Stimulated activated CD4-positive, alpha-beta T cell treated with anti-CD3 and anti-CD28 coated beads, Interleukin-4, amount 100 ng/mL, for 24 hours (primary cell): ENCODE measurements around the gene CCR5AS.
"Not testable (repeated sequence)": the region's sequence is repeated elsewhere in the genome, so short reads cannot be mapped to it uniquely, and the experiment has no call there.

Experiments
- DNase-seq: peaks from one replicate; pipeline ENCODE4 v3.0.0-alpha.2; 2020

Gene CCR5AS

GRCh38 chr3:46401579-46401978 is 5.3 kb downstream of the CCR5AS start:
- no peak for DNase-seq

- no peak for DNase-seq
Observed at GRCh38 chr3:46400846-46401245, 6.0 kb downstream of the CCR5AS start.

- DNase-seq: no peak
Observed at GRCh38 chr3:46400000-46400734, 6.7 kb downstream of the CCR5AS start.

- no peak for DNase-seq
Observed at GRCh38 chr3:46399557-46399956, 7.3 kb downstream of the CCR5AS start.

GRCh38 chr3:46399098-46399497 is 7.8 kb downstream of the CCR5AS start:
- DNase-seq: no peak

GRCh38 chr3:46398186-46398955 is 8.5 kb downstream of the CCR5AS start:
- no peak for DNase-seq

GRCh38 chr3:46397111-46397510 is 9.8 kb downstream of the CCR5AS start:
- DNase-seq: no peak

- no peak for DNase-seq
Observed at GRCh38 chr3:46395766-46396530, 10.9 kb downstream of the CCR5AS start.

GRCh38 chr3:46395210-46395661 is 11.6 kb downstream of the CCR5AS start:
- DNase-seq: no peak

GRCh38 chr3:46393554-46394434 is 13.1 kb downstream of the CCR5AS start:
- DNase-seq: no peak

- DNase-seq: no peak
Observed at GRCh38 chr3:46393011-46393410, 13.9 kb downstream of the CCR5AS start.

- DNase-seq: not testable (repeated sequence)
Observed at GRCh38 chr3:46391526-46391925, 15.3 kb downstream of the CCR5AS start.

- DNase-seq: no peak
Observed at GRCh38 chr3:46389306-46389705, 17.6 kb downstream of the CCR5AS start.

- not testable (repeated sequence) for DNase-seq
Observed at GRCh38 chr3:46388847-46389246, 18.0 kb downstream of the CCR5AS start.

GRCh38 chr3:46386205-46386604 is 20.7 kb downstream of the CCR5AS start:
- no peak for DNase-seq

- no peak for DNase-seq
Observed at GRCh38 chr3:46383951-46384330, 22.9 kb downstream of the CCR5AS start.

GRCh38 chr3:46383211-46383950 is 23.5 kb downstream of the CCR5AS start:
- DNase-seq: no peak

GRCh38 chr3:46381625-46382024 is 25.2 kb downstream of the CCR5AS start:
- no peak for DNase-seq

GRCh38 chr3:46380471-46381221 is 26.2 kb downstream of the CCR5AS start:
- no peak for DNase-seq

GRCh38 chr3:46378426-46378942 is 28.4 kb downstream of the CCR5AS start:
- DNase-seq: peak; percentile 74

GRCh38 chr3:46375814-46376213 is 31.1 kb downstream of the CCR5AS start:
- no peak for DNase-seq
